OCI-LY1 (cell line): Measurements from ENCODE around the gene REV3L.

Experiments used
- H2AFZ ChIP-seq: fragments of 200-600 bp; sonication (generic), shearing (Covaris generic); 2 replicates; pipeline ENCODE4 v1.6.0; 2014; ENCODE audit warnings: antibody characterized with exemption, mild to moderate bottlenecking, low read length
- H3F3A ChIP-seq: fragments of 200-600 bp; sonication (generic), shearing (Covaris generic); 2 replicates; pipeline ENCODE4 v1.6.0; 2014; ENCODE audit warnings: mild to moderate bottlenecking, antibody characterized with exemption, low read length, moderate library complexity; ENCODE audit not compliant: insufficient read depth
- H3K27ac ChIP-seq: fragments of 200-600 bp; sonication (generic); 2 replicates; pipeline ENCODE4 v1.5.1; 2014; ENCODE audit warnings: low read length, mixed run types, mild to moderate bottlenecking, low read depth; ENCODE audit not compliant: poor library complexity, severe bottlenecking
- H3K27me3 ChIP-seq: fragments of 200-600 bp; sonication (generic); 2 replicates; pipeline ENCODE4 v1.6.0; 2014; ENCODE audit warnings: antibody characterized with exemption, mild to moderate bottlenecking, low read length, moderate library complexity; ENCODE audit not compliant: insufficient read depth
- H3K36me3 ChIP-seq: fragments of 200-600 bp; sonication (generic); 2 replicates; pipeline ENCODE4 v1.6.1; 2014; ENCODE audit warnings: mild to moderate bottlenecking, antibody characterized with exemption, low read length, moderate library complexity, mixed read lengths; ENCODE audit not compliant: insufficient read depth
- H3K4me1 ChIP-seq: fragments of 200-600 bp; sonication (generic); 2 replicates; pipeline ENCODE4 v1.5.1; 2014; ENCODE audit warnings: mild to moderate bottlenecking, low read length, moderate library complexity; ENCODE audit not compliant: insufficient read depth, severe bottlenecking
- H3K4me2 ChIP-seq: fragments of 200-600 bp; sonication (generic), shearing (Covaris generic); 2 replicates; pipeline ENCODE4 v1.6.1; 2014; ENCODE audit warnings: low read length
- H3K4me3 ChIP-seq: fragments of 200-600 bp; sonication (generic); 2 replicates; pipeline ENCODE4 v1.5.1; 2014; ENCODE audit warnings: low read length, low read depth, mild to moderate bottlenecking, mixed read lengths; ENCODE audit not compliant: poor library complexity, severe bottlenecking
- H3K79me2 ChIP-seq: fragments of 200-600 bp; shearing (Covaris generic); 2 replicates; pipeline ENCODE4 v1.6.1; 2016; ENCODE audit warnings: mixed run types, low read length, mixed read lengths; ENCODE audit not compliant: insufficient read depth
- H3K9ac ChIP-seq: fragments of 200-600 bp; sonication (generic), shearing (Covaris generic); 2 replicates; pipeline ENCODE4 v1.6.1; 2014; ENCODE audit warnings: mild to moderate bottlenecking, low read length, mixed read lengths
- H3K9me2 ChIP-seq: fragments of 200-600 bp; sonication (generic), shearing (Covaris generic); 2 replicates; pipeline ENCODE4 v1.6.1; 2014; ENCODE audit warnings: low read depth, mild to moderate bottlenecking, low read length, mixed read lengths
- H3K9me3 ChIP-seq: fragments of 200-600 bp; shearing (Covaris generic); 2 replicates; pipeline ENCODE4 v1.6.1; 2014; ENCODE audit warnings: low read length, mixed read lengths
- H4K20me1 ChIP-seq: fragments of 200-600 bp; sonication (generic), shearing (Covaris generic); 2 replicates; pipeline ENCODE4 v1.6.0; 2016; ENCODE audit warnings: mild to moderate bottlenecking, low read length; ENCODE audit not compliant: insufficient read depth
- EZH2 ChIP-seq: fragments of 200-600 bp; sonication (generic), shearing (Covaris generic); IDR thresholded peaks from 2 replicates; pipeline ENCODE4 v1.8.0; 2017; ENCODE audit warnings: borderline replicate concordance, mixed run types, mild to moderate bottlenecking, antibody characterized with exemption, low read length, moderate library complexity, mixed read lengths
- TF ChIP-seq, protein P1 (sequence below): fragments of 200-600 bp; sonication (generic), shearing (Covaris generic); IDR thresholded peaks from 2 replicates; pipeline ENCODE4 v1.5.1; 2017; ENCODE audit warnings: mild to moderate bottlenecking, antibody characterized with exemption, low read length, moderate library complexity, mixed read lengths

Gene REV3L, protein sequence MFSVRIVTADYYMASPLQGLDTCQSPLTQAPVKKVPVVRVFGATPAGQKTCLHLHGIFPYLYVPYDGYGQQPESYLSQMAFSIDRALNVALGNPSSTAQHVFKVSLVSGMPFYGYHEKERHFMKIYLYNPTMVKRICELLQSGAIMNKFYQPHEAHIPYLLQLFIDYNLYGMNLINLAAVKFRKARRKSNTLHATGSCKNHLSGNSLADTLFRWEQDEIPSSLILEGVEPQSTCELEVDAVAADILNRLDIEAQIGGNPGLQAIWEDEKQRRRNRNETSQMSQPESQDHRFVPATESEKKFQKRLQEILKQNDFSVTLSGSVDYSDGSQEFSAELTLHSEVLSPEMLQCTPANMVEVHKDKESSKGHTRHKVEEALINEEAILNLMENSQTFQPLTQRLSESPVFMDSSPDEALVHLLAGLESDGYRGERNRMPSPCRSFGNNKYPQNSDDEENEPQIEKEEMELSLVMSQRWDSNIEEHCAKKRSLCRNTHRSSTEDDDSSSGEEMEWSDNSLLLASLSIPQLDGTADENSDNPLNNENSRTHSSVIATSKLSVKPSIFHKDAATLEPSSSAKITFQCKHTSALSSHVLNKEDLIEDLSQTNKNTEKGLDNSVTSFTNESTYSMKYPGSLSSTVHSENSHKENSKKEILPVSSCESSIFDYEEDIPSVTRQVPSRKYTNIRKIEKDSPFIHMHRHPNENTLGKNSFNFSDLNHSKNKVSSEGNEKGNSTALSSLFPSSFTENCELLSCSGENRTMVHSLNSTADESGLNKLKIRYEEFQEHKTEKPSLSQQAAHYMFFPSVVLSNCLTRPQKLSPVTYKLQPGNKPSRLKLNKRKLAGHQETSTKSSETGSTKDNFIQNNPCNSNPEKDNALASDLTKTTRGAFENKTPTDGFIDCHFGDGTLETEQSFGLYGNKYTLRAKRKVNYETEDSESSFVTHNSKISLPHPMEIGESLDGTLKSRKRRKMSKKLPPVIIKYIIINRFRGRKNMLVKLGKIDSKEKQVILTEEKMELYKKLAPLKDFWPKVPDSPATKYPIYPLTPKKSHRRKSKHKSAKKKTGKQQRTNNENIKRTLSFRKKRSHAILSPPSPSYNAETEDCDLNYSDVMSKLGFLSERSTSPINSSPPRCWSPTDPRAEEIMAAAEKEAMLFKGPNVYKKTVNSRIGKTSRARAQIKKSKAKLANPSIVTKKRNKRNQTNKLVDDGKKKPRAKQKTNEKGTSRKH (N-terminal part only)

DNA sequence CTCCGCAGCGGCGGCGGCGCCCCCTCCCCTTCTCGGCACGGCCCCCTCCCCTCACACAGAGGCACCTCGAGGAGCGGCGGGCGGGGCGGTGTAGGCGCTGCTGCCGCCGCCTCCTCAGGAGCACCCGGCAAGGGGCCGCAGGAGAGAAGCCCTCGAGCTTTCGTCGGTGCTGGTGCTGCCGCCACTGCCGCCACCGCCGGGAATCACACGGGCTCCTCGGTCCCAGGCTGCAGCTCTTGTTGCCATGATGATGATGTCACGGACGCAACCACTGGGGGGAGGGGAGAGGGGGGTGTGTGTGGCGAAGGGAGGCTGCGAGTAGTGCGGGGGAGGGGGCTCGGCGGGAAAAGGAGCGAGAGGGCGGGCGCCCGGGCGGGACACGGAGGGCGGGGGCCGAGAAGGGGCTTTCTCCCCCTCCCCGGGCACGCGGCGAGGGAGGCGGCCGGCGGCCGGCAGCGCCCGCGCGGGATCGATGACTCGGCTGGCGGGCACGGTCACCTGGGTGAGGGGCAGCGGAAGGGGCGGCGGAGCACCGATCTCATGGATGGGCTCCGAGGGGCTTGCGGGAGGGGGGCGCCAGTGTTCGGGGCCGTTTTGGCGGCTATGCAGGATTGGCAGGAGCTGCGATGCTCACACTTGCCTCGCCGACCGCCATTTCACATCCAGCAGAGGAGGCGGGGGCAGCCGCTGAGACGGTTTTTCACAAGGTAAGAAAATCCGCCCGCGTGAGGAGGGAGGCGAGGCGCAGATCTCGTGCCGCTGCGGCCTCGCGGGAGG, at the start of gene REV3L:
TSS of gene REV3L (minus strand) at position 260 of the 777 bp plus-strand sequence. CDS start 330 bp downstream, outside the sequence.
- peaks cover 49% of the 10 kb centered on the region for H3K79me2 ChIP-seq

DNA sequence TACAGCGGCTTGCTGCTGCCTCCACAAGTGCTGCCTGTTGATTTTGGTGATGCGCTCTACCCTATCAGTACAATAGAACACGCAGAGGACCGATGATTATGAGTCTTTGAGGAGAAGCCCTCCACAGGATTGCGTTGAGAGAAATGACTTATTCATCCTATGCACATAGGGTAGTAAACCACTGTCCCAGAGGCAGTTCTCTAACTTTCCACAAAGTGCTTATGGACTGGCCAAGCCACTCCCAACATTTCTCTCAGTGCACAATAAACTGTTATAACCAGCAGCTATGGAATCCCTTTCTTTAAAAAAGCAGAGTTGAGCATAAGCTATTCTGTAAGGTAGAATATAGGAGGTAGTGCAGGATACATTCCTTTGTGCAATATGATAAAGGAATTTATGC, 48.2 kb upstream of the REV3L start:
- H3K79me2 ChIP-seq, result no peaks in the 10 kb centered on the region

More for the DNA sequence above, at the start of gene REV3L:
- H3K4me1 ChIP-seq, result peaks cover 50% of the 10 kb centered on the region
- H3K4me3 ChIP-seq, result peak within 1 kb of the TSS; percentile 73
- H3F3A ChIP-seq, result no peaks in the 10 kb centered on the region
- H3K9me2 ChIP-seq, result no peaks in the 10 kb centered on the region
- H3K36me3 ChIP-seq, result peaks cover 16% of the 10 kb centered on the region
- H3K9ac ChIP-seq, result peak within 1 kb of the TSS; percentile 99
- H2AFZ ChIP-seq, result peak within 1 kb of the TSS; percentile 24; the same call in 1 of the 2 replicates
- no peaks in the 10 kb centered on the region for H3K27me3 ChIP-seq
- H3K4me2 ChIP-seq, result peak within 1 kb of the TSS; percentile 87
- H3K9me3 ChIP-seq, result no peaks in the 10 kb centered on the region
- H4K20me1 ChIP-seq, result no peaks in the 10 kb centered on the region
- peak within 1 kb of the TSS; percentile 99 for H3K27ac ChIP-seq
- TF ChIP-seq, protein P1, sequence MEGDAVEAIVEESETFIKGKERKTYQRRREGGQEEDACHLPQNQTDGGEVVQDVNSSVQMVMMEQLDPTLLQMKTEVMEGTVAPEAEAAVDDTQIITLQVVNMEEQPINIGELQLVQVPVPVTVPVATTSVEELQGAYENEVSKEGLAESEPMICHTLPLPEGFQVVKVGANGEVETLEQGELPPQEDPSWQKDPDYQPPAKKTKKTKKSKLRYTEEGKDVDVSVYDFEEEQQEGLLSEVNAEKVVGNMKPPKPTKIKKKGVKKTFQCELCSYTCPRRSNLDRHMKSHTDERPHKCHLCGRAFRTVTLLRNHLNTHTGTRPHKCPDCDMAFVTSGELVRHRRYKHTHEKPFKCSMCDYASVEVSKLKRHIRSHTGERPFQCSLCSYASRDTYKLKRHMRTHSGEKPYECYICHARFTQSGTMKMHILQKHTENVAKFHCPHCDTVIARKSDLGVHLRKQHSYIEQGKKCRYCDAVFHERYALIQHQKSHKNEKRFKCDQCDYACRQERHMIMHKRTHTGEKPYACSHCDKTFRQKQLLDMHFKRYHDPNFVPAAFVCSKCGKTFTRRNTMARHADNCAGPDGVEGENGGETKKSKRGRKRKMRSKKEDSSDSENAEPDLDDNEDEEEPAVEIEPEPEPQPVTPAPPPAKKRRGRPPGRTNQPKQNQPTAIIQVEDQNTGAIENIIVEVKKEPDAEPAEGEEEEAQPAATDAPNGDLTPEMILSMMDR, result no peak
- no peak for TF ChIP-seq EZH2

More for the DNA sequence above, 48.2 kb upstream of the REV3L start:
- Histone ChIP-seq H3F3A (no peaks in the 10 kb centered on the region), H3K4me2 (no peak overlapping the region), H4K20me1 (no peaks in the 10 kb centered on the region), H2AFZ (no peak overlapping the region), H3K27ac (no peak overlapping the region), H3K9me3 (no peaks in the 10 kb centered on the region), H3K4me3 (no peak overlapping the region), H3K9me2 (no peaks in the 10 kb centered on the region), H3K9ac (no peak overlapping the region), H3K27me3 (no peaks in the 10 kb centered on the region), H3K4me1 (no peaks in the 10 kb centered on the region), H3K36me3 (no peaks in the 10 kb centered on the region)
- TF ChIP-seq EZH2, result no peak
- TF ChIP-seq, protein P1, result no peak
